GM19240 (cell line): ENCODE data around the gene RABL6.
"Not testable (repeated sequence)": the region's sequence is repeated elsewhere in the genome, so short reads cannot be mapped to it uniquely, and the experiment has no call there.

Experiments
- DNase-seq: peaks from one replicate; pipeline ENCODE4 v3.0.0; 2011; ENCODE audit warnings: low spot score; ENCODE audit not compliant: insufficient read length

RABL6 gene

GRCh38 chr9:136833381-136834048, 25.8 kb downstream of the RABL6 start:
- DNase-seq = not testable (repeated sequence)

- no peak for DNase-seq
Measured at GRCh38 chr9:136835162-136835931, 27.6 kb downstream of the RABL6 start.

DNA sequence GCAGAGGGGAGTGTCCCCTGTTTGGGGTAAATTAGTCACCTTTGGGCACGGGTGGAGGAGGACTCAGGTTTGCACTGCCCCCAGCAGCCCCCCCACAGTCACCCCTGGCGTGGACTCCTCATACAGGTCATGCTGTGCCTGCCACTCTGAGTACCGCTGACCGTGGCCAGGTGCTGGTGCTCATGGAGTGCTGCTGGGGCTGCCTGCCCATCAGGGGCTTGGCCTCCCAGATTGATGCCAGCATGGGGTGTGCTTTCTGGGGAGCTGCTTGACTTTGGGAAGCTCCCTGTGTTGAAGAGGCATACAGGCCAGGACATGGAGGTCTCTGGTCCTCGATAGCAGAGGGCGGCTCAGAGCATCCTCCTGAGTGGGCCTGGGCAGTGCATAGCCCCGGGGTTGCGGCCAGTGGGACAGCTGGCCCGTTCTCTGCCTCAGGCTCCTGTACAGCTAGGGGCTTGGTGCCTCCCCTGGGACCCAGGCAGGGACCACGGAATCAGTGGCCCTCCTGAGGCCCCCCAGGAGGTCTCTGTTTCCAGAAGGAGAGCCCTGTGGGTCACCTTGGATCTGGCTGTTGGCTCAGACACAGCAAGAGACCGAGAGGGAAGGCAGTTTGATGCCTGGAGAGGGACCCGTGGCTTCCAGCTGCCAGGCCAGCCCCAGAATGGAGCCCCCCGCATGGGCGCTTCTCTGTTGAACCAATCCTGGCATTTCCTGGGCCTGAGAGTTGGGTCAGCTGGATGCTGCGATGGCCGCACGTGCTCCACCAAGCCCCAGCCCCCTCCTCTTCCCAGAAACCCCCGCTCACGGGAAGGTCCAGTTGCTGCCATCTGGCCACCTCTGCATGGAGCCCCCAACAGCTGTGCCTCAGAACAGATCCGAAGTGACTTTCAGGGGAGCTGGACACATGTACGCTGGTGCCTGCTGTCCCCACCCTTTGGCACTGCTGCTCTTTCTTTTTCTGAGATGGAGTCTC, 28.5 kb downstream of the RABL6 start:
- no peak for DNase-seq

- no peak for DNase-seq
Measured at GRCh38 chr9:136837146-136837855, 29.6 kb downstream of the RABL6 start.

- DNase-seq = not testable (repeated sequence)
Measured at GRCh38 chr9:136837856-136838277, 30.1 kb downstream of the RABL6 start.

- DNase-seq = no peak
Measured at GRCh38 chr9:136838314-136839228, 30.8 kb downstream of the RABL6 start.

DNA sequence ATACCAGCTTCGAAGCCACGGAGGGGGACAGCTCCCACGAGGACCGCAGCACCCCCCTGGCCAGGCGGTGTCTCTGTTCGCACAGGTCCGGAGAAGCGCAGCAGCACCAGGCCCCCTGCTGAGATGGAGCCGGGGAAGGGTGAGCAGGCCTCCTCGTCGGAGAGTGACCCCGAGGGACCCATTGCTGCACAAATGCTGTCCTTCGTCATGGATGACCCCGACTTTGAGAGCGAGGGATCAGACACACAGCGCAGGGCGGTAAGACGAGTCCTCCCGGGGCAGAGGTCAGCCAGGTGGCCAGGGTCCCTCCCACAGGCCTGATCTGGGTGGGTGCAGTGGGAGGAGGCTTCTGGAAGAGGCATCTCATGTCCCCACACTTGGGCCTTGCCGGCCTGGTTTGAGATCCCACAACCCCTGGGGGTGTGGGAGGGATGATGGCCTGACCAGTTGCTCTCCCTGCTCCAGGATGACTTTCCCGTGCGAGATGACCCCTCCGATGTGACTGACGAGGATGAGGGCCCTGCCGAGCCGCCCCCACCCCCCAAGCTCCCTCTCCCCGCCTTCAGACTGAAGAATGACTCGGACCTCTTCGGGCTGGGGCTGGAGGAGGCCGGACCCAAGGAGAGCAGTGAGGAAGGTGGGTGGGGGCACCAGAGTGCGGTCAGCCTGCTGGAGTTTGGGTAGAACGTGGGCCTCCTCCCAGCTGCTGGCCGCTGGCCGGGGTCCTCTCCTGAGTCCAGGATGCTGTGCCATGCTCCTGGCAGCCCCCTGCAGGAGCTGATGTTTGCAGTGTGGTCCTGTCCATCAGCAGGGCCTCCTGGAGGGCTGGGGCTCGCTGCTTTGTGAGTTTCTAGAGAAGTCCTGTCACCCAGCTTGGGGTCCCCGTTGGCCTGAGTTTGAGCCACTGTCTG, 31.7 kb downstream of the RABL6 start:
- DNase-seq = no peak

GRCh38 chr9:136840140-136840876, 32.6 kb downstream of the RABL6 start:
- DNase-seq = no peak

- no peak for DNase-seq
Measured at GRCh38 chr9:136840877-136841645, 33.3 kb downstream of the RABL6 start.

GRCh38 chr9:136841646-136842379, 34.1 kb downstream of the RABL6 start:
- not testable (repeated sequence) for DNase-seq

DNA sequence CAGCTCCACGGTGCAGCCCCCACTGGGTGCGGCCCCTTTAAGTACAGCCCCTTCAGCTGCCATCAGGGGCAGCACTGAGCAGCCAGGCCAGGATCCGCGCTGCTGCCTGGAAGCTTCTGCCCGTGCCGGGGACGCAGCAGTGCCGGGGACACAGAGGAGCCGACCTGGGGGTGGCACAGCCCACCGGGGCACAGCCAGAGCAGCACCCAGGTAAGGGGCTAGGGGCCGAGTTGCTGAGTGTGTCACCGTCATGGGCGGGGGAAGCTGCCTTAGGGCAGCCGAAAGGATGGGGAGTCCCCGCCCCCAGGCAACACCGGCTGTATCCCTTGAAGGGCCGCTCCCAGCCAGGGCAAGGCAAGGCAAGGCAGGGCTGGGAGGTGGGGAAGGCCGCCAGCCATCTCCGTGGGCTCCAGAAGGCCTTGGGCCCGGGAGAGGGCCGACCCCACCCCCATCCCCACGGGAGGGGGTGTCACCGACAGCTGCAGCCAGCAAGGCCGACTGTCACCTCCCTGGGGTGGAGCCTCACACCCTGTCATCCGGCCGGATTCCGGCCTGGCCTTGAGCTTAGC, 34.7 kb downstream of the RABL6 start, which contains the start of gene AJM1:
TSS of gene AJM1 (plus strand) at position 99 of the 569 bp plus-strand sequence. CDS start 1,937 bp downstream, outside the sequence.
- DNase-seq = peak; percentile 93

DNA sequence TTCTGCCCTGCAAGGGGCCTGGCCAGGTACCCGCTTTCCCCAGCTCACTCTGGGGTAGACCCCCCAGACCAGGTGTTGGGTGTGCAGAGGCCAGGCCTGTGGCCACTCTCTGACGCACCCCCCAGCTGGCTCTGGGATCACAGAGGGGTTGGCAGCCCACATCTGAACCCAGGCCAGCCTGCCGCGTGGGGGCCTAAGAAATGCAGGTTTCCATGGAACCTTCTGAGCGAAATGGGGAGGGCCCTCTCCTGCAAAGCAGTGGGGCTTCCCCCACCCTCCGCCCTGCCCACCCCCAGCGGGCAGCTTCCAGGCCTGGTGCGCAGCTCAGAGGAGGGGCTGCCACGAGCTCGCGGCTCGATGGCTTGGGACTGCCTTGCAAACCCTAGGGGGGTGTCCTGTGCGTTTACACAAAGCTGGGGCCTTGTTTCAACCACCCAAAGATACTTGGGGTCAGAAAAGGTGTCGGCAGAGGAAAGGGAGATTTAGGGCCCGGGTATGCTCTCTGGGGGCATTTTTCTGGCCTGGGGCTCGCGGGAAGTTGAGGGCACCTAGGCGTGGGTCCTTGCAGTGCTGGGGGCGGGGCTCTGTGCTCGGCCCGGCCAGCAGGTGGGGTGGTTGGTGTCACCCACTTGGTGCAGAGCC, 35.5 kb downstream of the RABL6 start:
- DNase-seq = not testable (repeated sequence)

- DNase-seq = not testable (repeated sequence)
Measured at GRCh38 chr9:136843801-136844740, 36.3 kb downstream of the RABL6 start.

DNA sequence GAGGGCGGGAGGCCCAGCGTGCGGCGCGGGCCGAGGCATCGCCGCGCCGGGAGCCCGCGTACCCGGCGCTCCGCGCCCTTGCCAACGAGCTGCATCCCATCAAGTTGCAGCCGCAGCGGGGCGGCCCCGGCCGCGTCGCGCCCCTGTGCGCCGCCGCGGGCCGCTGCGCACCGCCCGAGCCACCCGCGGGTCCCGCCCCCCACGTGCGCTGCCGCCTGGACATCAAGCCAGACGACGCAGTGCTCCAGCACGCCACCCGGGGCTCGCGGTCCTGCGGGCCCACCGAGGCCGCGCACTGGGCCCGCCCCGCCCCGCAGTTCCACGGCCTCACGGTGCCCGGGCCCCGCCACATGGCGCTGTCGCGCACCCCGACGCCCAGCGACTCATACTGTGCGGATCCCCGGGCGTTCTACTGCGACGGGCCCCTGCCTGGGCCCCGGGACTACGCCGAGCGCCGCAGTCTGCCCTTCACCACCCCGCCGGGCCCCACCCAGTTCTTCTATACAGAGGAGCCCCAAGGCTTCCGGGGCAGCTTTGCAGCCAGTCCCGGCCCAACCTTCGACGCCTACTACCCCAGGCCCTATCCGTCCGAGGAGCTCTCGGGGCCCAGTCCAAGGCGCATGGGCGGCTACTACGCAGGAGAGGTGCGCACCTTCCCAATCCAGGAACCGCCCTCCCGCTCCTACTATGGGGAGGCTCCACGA, 37.2 kb downstream of the RABL6 start:
- DNase-seq = no peak
